K562 (cell line): ENCODE data around the gene CLCC1. TPM values are rescaled to one million over a fixed set of nuclear protein-coding genes. Genes with fewer than 3 reads are reported as not detected.

Experiments used
- ESRRB ChIP-seq: fragments of 250-450 bp; sonication (Bioruptor Pico); IDR thresholded peaks from 2 replicates; pipeline ENCODE4 v1.5.0; 2020; ENCODE audit warnings: mild to moderate bottlenecking, moderate library complexity, borderline replicate concordance
- FOXO4 ChIP-seq: fragments of 450-650 bp; formaldehyde crosslinking; IDR thresholded peaks from 2 replicates; pipeline ENCODE4 v1.4.0; 2020; ENCODE audit warnings: mild to moderate bottlenecking, moderate library complexity
- GTF2F1 ChIP-seq: IDR thresholded peaks from 2 replicates; pipeline ENCODE4 v1.6.1; 2011; ENCODE audit warnings: low read depth, low read length, improper control_type of control experiment
- HDAC8 ChIP-seq: fragments of 450-650 bp; IDR thresholded peaks from 2 replicates; pipeline ENCODE4 v1.6.1; 2016; ENCODE audit warnings: mild to moderate bottlenecking, missing genetic modification characterization, moderate library complexity, missing compliant biosample characterization
- HDGF ChIP-seq: fragments of 450-650 bp; IDR thresholded peaks from 2 replicates; pipeline ENCODE4 v1.6.1; 2016
- HMG20B ChIP-seq: fragments of 250-450 bp; sonication (Bioruptor Pico); IDR thresholded peaks from 2 replicates; pipeline ENCODE4 v1.5.0; 2021; ENCODE audit warnings: mild to moderate bottlenecking
- HNRNPLL ChIP-seq: fragments of 200-400 bp; formaldehyde crosslinking; IDR thresholded peaks from 2 replicates; pipeline ENCODE4 v1.6.1; 2017; ENCODE audit warnings: low read length, low read depth, mild to moderate bottlenecking; ENCODE audit not compliant: poor library complexity, severe bottlenecking
- KHSRP ChIP-seq: fragments of 450-650 bp; IDR thresholded peaks from 2 replicates; pipeline ENCODE4 v1.6.1; 2017
- MBD2 ChIP-seq: sonication (generic); IDR thresholded peaks from 2 replicates; pipeline ENCODE4 v1.6.1; 2016; ENCODE audit warnings: low read depth, borderline replicate concordance
- NCOA2 ChIP-seq, 2 experiments: fragments of 450-650 bp; IDR thresholded peaks; 2 replicates each; pipeline ENCODE4 v1.6.1; 2018; ENCODE audit warnings: mild to moderate bottlenecking in 2 of 2, moderate library complexity in 1 of 2; ENCODE audit not compliant: partially characterized antibody in 2 of 2
- PHTF2 ChIP-seq: fragments of 250-450 bp; sonication (Bioruptor Pico); IDR thresholded peaks from 2 replicates; pipeline ENCODE4 v1.5.0; 2021; ENCODE audit warnings: mild to moderate bottlenecking
- PPARD ChIP-seq: fragments of 250-450 bp; sonication (Bioruptor Pico); IDR thresholded peaks from 2 replicates; pipeline ENCODE4 v1.8.0; 2022; ENCODE audit warnings: inconsistent platforms, mild to moderate bottlenecking, moderate library complexity
- RBBP5 ChIP-seq: fragments of 200-600 bp; sonication (generic); IDR thresholded peaks from 2 replicates; pipeline ENCODE4 v1.6.1; 2012; ENCODE audit warnings: borderline replicate concordance, mild to moderate bottlenecking, low read length, control low read depth, inconsistent platforms; ENCODE audit not compliant: insufficient read depth, poor library complexity, severe bottlenecking
- RBM39 ChIP-seq: fragments of 200-400 bp; formaldehyde crosslinking; optimal IDR thresholded peaks from 2 replicates; pipeline ENCODE3; 2018; ENCODE audit warnings: low read depth, low read length
- SAFB ChIP-seq: fragments of 200-400 bp; formaldehyde crosslinking; IDR thresholded peaks from 2 replicates; pipeline ENCODE4 v1.6.1; 2017; ENCODE audit warnings: low read depth, low read length, borderline replicate concordance
- SIRT6 ChIP-seq: IDR thresholded peaks from one replicate; pipeline ENCODE4 v1.6.1; 2012; ENCODE audit warnings: low read depth, mild to moderate bottlenecking, control low read depth, inconsistent platforms, low read length, moderate library complexity
- SMARCB1 ChIP-seq: IDR thresholded peaks from 2 replicates; pipeline ENCODE4 v1.6.1; 2011; ENCODE audit warnings: improper control_type of control experiment, low read depth; ENCODE audit not compliant: insufficient read length
- TARDBP ChIP-seq: fragments of 450-650 bp; IDR thresholded peaks from 2 replicates; pipeline ENCODE4 v1.6.1; 2016
- VEZF1 ChIP-seq: fragments of 200-800 bp; sonication (Bioruptor generic); IDR thresholded peaks from 2 replicates; pipeline ENCODE4 v1.6.1; 2017; ENCODE audit warnings: missing genetic modification characterization, missing compliant biosample characterization
- XRCC5 ChIP-seq: fragments of 200-400 bp; formaldehyde crosslinking; IDR thresholded peaks from 2 replicates; pipeline ENCODE4 v1.6.1; 2017; ENCODE audit warnings: low read depth, mild to moderate bottlenecking, low read length
- ZC3H4 ChIP-seq: sonication (generic); formaldehyde crosslinking; IDR thresholded peaks from 2 replicates; pipeline ENCODE4 v1.9.0; 2021; ENCODE audit warnings: missing genetic modification reagents, borderline replicate concordance
- ZFP1 ChIP-seq: fragments of 450-650 bp; formaldehyde crosslinking; IDR thresholded peaks from 2 replicates; pipeline ENCODE4 v1.4.0; 2020; ENCODE audit warnings: mild to moderate bottlenecking, mixed read lengths
- ZKSCAN8 ChIP-seq: fragments of 200-800 bp; sonication (Bioruptor generic); IDR thresholded peaks from 2 replicates; pipeline ENCODE4 v1.6.1; 2016; ENCODE audit warnings: missing genetic modification characterization, missing compliant biosample characterization
- ZNF133 ChIP-seq: fragments of 250-450 bp; sonication (Bioruptor Pico); IDR thresholded peaks from 2 replicates; pipeline ENCODE4 v1.4.0; 2020; ENCODE audit warnings: mild to moderate bottlenecking
- ZNF146 ChIP-seq: IDR thresholded peaks from one replicate; pipeline ENCODE4 v1.6.1; 2018; ENCODE audit warnings: missing compliant biosample characterization; ENCODE audit not compliant: unreplicated experiment
- ZNF165 ChIP-seq: fragments of 250-450 bp; sonication (Bioruptor Pico); IDR thresholded peaks from 2 replicates; pipeline ENCODE4 v1.4.0; 2020; ENCODE audit warnings: borderline replicate concordance
- ZNF431 ChIP-seq: sonication (generic); formaldehyde crosslinking; IDR thresholded peaks from 2 replicates; pipeline ENCODE4 v1.8.0; 2022; ENCODE audit warnings: mild to moderate bottlenecking, missing genetic modification reagents
- ZNF695 ChIP-seq: fragments of 450-650 bp; formaldehyde crosslinking; IDR thresholded peaks from 2 replicates; pipeline ENCODE4 v1.4.0; 2020; ENCODE audit warnings: mild to moderate bottlenecking, moderate library complexity
- ZNF830 ChIP-seq: fragments of 250-450 bp; sonication (Bioruptor Pico); IDR thresholded peaks from 2 replicates; pipeline ENCODE4 v1.5.0; 2021; ENCODE audit warnings: mild to moderate bottlenecking
- polyA plus RNA-seq, 8 experiments: library from polyadenylated mRNA; depleted of rRNA in 4 of 8; stranded (reverse) in 5 of 8; unstranded in 3 of 8; fragments of >200 nt; fragmentation: Nextera tagmentation in 2 of 8; fragmentation: Illumina TruSeq in 1 of 8; extraction: Ambion mirVana in 2 of 8; extraction: Trizol in 1 of 8; gene quantifications; 2 replicates each; pipeline versions ENCODE4 v1.2.1 to v1.2.3, GENCODE V29; 2011 to 2014; ENCODE audit warnings: inconsistent platforms in 1 of 8, missing spikeins in 1 of 8
- total RNA-seq, 7 experiments: library from RNA; depleted of rRNA in 6 of 7; stranded (reverse); fragments of >200 nt in 6 of 7; fragmentation: Illumina TruSeq in 2 of 7; extraction: Trizol in 2 of 7; gene quantifications; 2 replicates each; pipeline versions ENCODE4 v1.2.1 to v1.2.3, GENCODE V29; 2011 to 2021; ENCODE audit warnings: low replicate concordance in 1 of 7

Gene CLCC1
- total and polyA plus RNA-seq, 9 of the 15 experiments (the other 6 are each of a cell fraction or from before 2014, with no cell fraction given), result 28.8 to 63.4 (median 40.4) TPM

GRCh38 chr1:108963052-108963686, at the start of gene CLCC1 (continued):
- TF ChIP-seq VEZF1 (CRISPR knock-in tag) (peak; percentile 51; the same call in 1 of the 2 replicates), ZKSCAN8 (CRISPR knock-in tag) (no peak), RBM39 (no peak), ZNF133 (no peak), ESRRB (no peak), XRCC5 (no peak), ZC3H4 (CRISPR knock-in tag) (peak; percentile 48; the same call in 1 of the 2 replicates), MBD2 (peak; percentile 76; the same call in 1 of the 2 replicates), HNRNPLL (peak; percentile 81), HMG20B (CRISPR knock-in tag) (no peak), NCOA2 (IDR thresholded peaks at IDR 0.05; ENCODE audit: partially characterized antibody in 2 of 2) (no peak), GTF2F1 (peak; percentile 86; the same call in 1 of the 2 replicates), ZNF830 (no peak), ZFP1 (CRISPR knock-in tag) (no peak), PPARD (no peak), ZNF146 (CRISPR knock-in tag) (no peak), HDGF (no peak), PHTF2 (CRISPR knock-in tag) (no peak), HDAC8 (tag) (0 out of 2 replicates have a peak, but pooled peaks have one; percentile 41), RBBP5 (peak; percentile 98), ZNF165 (CRISPR knock-in tag) (no peak), KHSRP (no peak), SMARCB1 (no peak), TARDBP (peak; percentile 69; the same call in 1 of the 2 replicates), ZNF431 (CRISPR knock-in tag) (no peak; the same call in 1 of the 2 replicates), FOXO4 (CRISPR knock-in tag) (no peak), ZNF695 (CRISPR knock-in tag) (no peak), SIRT6 (no peak), SAFB (peak; percentile 65; the same call in 1 of the 2 replicates)
